HG02981 (cell line): ENCODE measurements around the gene SCN5A.

ENCODE experiments used
- ATAC-seq: cut with Tn5 transposase; IDR thresholded peaks from one replicate; pipeline ENCODE4 v1.9.1; 2021; ENCODE audit warnings: mild to moderate bottlenecking, moderate library complexity; ENCODE audit not compliant: unreplicated experiment

Gene SCN5A

GRCh38 chr3:38648024-38648658 lies 1.3 kb downstream of the SCN5A start:
- ATAC-seq = no peak

GRCh38 chr3:38647217-38647970 lies 2.1 kb downstream of the SCN5A start:
- ATAC-seq = no peak

GRCh38 chr3:38646630-38647029 lies 2.9 kb downstream of the SCN5A start:
- no peak for ATAC-seq

- ATAC-seq = no peak
Observed at GRCh38 chr3:38646062-38646461, 3.4 kb downstream of the SCN5A start.

- no peak for ATAC-seq
Observed at GRCh38 chr3:38645601-38646000, 3.9 kb downstream of the SCN5A start.

- ATAC-seq = no peak
Observed at GRCh38 chr3:38645076-38645475, 4.4 kb downstream of the SCN5A start.

GRCh38 chr3:38644662-38645053 lies 4.8 kb downstream of the SCN5A start:
- no peak for ATAC-seq

- ATAC-seq = no peak
Observed at GRCh38 chr3:38644016-38644661, 5.3 kb downstream of the SCN5A start.

- no peak for ATAC-seq
Observed at GRCh38 chr3:38643592-38643991, 5.9 kb downstream of the SCN5A start.

- ATAC-seq = no peak
Observed at GRCh38 chr3:38643090-38643489, 6.4 kb downstream of the SCN5A start.

- no peak for ATAC-seq
Observed at GRCh38 chr3:38641461-38642110, 7.9 kb downstream of the SCN5A start.

GRCh38 chr3:38640661-38641452 lies 8.6 kb downstream of the SCN5A start:
- ATAC-seq = no peak

GRCh38 chr3:38638354-38638753 lies 11.1 kb downstream of the SCN5A start:
- no peak for ATAC-seq

GRCh38 chr3:38637906-38638305 lies 11.6 kb downstream of the SCN5A start:
- ATAC-seq = no peak

- ATAC-seq = no peak
Observed at GRCh38 chr3:38636881-38637280, 12.6 kb downstream of the SCN5A start.

GRCh38 chr3:38636464-38636863 lies 13.0 kb downstream of the SCN5A start:
- no peak for ATAC-seq

GRCh38 chr3:38634111-38634510 lies 15.4 kb downstream of the SCN5A start:
- ATAC-seq = no peak

- no peak for ATAC-seq
Observed at GRCh38 chr3:38632989-38633388, 16.5 kb downstream of the SCN5A start.

- ATAC-seq = no peak
Observed at GRCh38 chr3:38630606-38631005, 18.9 kb downstream of the SCN5A start.

GRCh38 chr3:38630070-38630469 lies 19.4 kb downstream of the SCN5A start:
- ATAC-seq = no peak

GRCh38 chr3:38628835-38629234 lies 20.7 kb downstream of the SCN5A start:
- ATAC-seq = no peak
